HFFc6 (cell line): ENCODE data around the gene IL1RL1. TPM values are rescaled to one million over a fixed set of nuclear protein-coding genes. Genes with fewer than 3 reads are reported as not detected.
A peak's percentile ranks its signal among the peaks of the same experiment; 100 is the strongest.

Experiments
- DNase-seq: peaks from one replicate; pipeline ENCODE4 v3.0.0-alpha.2; 2018
- H3K27ac Mint-ChIP-seq: 2 replicates; pipeline ENCODE4 v1.8.0; 2020; ENCODE audit warnings: mild to moderate bottlenecking, mixed read lengths
- H3K27me3 Mint-ChIP-seq: 2 replicates; pipeline ENCODE4 v1.8.0; 2021; ENCODE audit warnings: mild to moderate bottlenecking, moderate library complexity, mixed read lengths; ENCODE audit not compliant: insufficient read depth
- H3K36me3 Mint-ChIP-seq: 2 replicates; pipeline ENCODE4 v1.8.0; 2021; ENCODE audit warnings: low read depth, mixed read lengths
- H3K4me1 Mint-ChIP-seq: 2 replicates; pipeline ENCODE4 v1.8.0; 2020; ENCODE audit warnings: low read depth, mixed read lengths
- H3K4me3 Mint-ChIP-seq: 2 replicates; pipeline ENCODE4 v1.8.0; 2020; ENCODE audit warnings: mild to moderate bottlenecking, moderate library complexity, mixed read lengths
- H3K9me3 Mint-ChIP-seq: 2 replicates; pipeline ENCODE4 v1.8.0; 2020; ENCODE audit warnings: mild to moderate bottlenecking, mixed read lengths
- total RNA-seq, 6 experiments: library from RNA; stranded (reverse); fragmentation: NEBNext Ultra II Directional; extraction: Animal tissue kit (Norgen Biotek cat#: 25700); gene quantifications; 2 replicates in 1 of 6; 3 replicates in 5 of 6; pipeline ENCODE4 v1.2.3, GENCODE V29; 2021
- TF ChIP-seq, protein P1 (sequence below): fragments of 200-600 bp; sonication (generic); IDR thresholded peaks from 2 replicates; pipeline ENCODE4 v1.5.0; 2021; ENCODE audit warnings: antibody characterized with exemption, mild to moderate bottlenecking

Gene IL1RL1
- total RNA-seq, 6 experiments from 2014 or later, result not detected

DNA sequence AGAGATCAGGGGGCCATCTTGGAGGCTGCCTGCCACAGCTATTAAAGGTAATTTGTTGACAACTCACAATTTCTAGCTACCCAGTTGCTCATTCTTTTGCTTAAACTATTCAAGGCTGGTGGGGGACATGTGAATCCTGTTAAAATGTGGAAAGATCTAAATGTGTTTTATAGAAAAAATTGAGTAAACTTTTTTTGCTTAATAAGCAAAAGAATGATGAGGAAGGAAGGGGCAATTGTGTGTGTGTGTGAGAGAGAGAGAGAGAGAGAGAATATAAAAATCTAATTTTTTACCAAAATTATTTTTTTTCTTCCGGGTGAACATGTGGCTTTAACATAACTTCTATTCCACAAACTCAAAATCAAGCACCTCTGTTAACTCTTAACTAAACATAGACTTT lies 5.2 kb upstream of the IL1RL1 start:
- peaks cover 14% of the 10 kb centered on the region for H3K27me3 Mint-ChIP-seq
- H3K9me3 Mint-ChIP-seq, result no peaks in the 10 kb centered on the region
- TF ChIP-seq, protein P1, sequence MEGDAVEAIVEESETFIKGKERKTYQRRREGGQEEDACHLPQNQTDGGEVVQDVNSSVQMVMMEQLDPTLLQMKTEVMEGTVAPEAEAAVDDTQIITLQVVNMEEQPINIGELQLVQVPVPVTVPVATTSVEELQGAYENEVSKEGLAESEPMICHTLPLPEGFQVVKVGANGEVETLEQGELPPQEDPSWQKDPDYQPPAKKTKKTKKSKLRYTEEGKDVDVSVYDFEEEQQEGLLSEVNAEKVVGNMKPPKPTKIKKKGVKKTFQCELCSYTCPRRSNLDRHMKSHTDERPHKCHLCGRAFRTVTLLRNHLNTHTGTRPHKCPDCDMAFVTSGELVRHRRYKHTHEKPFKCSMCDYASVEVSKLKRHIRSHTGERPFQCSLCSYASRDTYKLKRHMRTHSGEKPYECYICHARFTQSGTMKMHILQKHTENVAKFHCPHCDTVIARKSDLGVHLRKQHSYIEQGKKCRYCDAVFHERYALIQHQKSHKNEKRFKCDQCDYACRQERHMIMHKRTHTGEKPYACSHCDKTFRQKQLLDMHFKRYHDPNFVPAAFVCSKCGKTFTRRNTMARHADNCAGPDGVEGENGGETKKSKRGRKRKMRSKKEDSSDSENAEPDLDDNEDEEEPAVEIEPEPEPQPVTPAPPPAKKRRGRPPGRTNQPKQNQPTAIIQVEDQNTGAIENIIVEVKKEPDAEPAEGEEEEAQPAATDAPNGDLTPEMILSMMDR, result no peak
- no peak overlapping the region for H3K4me3 Mint-ChIP-seq
- no peak for DNase-seq
- H3K4me1 Mint-ChIP-seq, result no peaks in the 10 kb centered on the region
- H3K27ac Mint-ChIP-seq, result no peak overlapping the region
- H3K36me3 Mint-ChIP-seq, result no peaks in the 10 kb centered on the region

DNA sequence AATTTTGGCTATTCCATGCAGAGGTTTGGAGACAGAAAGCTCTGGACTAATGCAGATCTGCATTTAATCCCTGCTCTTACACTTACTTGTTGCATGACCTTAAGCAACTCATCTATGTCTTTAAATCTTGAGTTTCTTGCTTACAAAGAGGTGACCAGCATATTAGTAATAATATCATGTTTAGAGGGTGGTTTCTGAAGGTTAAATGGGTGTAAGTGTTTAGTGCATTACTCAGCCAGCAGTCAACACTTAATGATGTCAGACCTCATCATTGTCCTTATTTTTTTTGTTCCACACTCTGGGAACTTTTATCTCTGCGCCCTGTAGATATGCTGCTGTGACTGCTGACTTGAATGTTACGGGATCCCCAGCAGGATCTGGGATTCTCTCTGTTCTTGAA lies 1.7 kb downstream of the IL1RL1 start:
- no peaks in the 10 kb centered on the region for H3K36me3 Mint-ChIP-seq
- DNase-seq, result peak; percentile 27
- no peak overlapping the region for H3K27ac Mint-ChIP-seq
- TF ChIP-seq, protein P1, result no peak
- H3K27me3 Mint-ChIP-seq, result peaks cover 27% of the 10 kb centered on the region
- H3K4me3 Mint-ChIP-seq, result no peak overlapping the region
- H3K9me3 Mint-ChIP-seq, result no peaks in the 10 kb centered on the region
- peaks cover 16% of the 10 kb centered on the region for H3K4me1 Mint-ChIP-seq

DNA sequence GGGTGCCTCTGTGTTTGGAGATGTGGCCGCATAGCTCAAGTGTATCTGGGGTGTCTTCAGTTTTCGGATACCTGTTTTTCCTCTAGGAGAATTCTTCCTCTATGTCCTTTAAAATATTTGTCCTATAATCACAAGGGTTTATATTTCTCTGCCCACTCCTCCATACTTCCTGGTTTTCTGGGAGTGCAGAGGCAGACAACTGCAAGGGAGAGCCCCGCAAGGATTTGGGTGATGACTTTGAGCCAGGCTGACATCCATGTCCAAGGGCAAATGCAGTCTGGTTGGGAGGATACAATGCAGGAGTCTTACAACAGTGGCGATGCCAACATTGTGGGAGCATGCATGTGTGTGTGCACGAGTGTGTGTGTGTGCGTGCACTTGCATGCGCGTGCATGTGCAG lies 2.1 kb downstream of the IL1RL1 start:
- Mint-ChIP-seq H3K9me3 (no peaks in the 10 kb centered on the region), H3K27me3 (peaks cover 24% of the 10 kb centered on the region), H3K27ac (no peak overlapping the region), H3K4me1 (peaks cover 16% of the 10 kb centered on the region), H3K36me3 (no peaks in the 10 kb centered on the region), H3K4me3 (no peak overlapping the region)
- TF ChIP-seq, protein P1, result no peak
- no peak for DNase-seq

DNA sequence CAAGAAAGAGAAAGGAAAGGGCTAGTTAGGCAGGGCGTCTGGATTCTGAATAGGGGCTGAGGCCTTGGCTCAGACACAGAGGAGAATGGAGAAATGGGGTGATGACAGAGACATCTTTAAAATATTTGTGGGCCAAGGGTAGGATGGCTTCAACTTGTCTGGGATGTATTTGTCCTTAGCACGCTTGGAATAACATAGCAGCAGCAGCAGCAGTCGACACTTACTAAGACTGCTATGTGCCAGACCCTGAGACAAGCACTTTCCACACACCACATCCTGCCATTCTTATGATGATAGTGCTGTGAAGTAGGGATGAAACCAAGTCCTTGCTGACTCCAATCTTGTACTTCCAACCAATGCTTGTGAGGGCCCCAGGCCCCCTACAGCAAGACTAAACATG lies 2.6 kb downstream of the IL1RL1 start:
- no peaks in the 10 kb centered on the region for H3K9me3 Mint-ChIP-seq
- TF ChIP-seq, protein P1, result no peak
- no peak for DNase-seq

DNA sequence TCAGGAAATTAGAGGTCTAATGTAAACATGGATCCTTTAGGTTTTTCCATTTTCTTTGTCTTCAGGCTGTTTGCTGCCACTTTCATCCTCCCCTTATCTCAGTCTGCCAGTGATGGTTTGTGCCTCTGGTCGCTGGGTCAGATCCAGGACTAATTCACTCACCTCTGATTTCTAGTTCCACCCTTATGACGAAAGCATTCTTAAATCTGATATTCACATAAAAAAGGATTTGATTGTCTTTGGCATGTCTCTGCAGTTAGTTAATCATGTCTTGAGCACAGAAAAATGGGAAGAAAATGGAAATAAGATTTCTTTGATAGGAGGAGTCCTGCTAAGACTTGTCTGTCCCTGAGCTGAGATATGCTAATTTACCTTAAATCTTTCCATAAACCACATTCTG lies 4.6 kb downstream of the IL1RL1 start:
- DNase-seq, result no peak
- Mint-ChIP-seq H3K9me3 (no peaks in the 10 kb centered on the region), H3K27ac (no peak overlapping the region), H3K4me1 (peaks cover 16% of the 10 kb centered on the region), H3K36me3 (no peaks in the 10 kb centered on the region), H3K4me3 (no peak overlapping the region), H3K27me3 (peaks cover 19% of the 10 kb centered on the region)
- TF ChIP-seq, protein P1, result no peak

More for the DNA sequence above, 2.6 kb downstream of the IL1RL1 start:
- no peak overlapping the region for H3K27ac Mint-ChIP-seq
- H3K4me3 Mint-ChIP-seq, result no peak overlapping the region
- H3K27me3 Mint-ChIP-seq, result peaks cover 24% of the 10 kb centered on the region
- H3K4me1 Mint-ChIP-seq, result peaks cover 16% of the 10 kb centered on the region
- no peaks in the 10 kb centered on the region for H3K36me3 Mint-ChIP-seq

DNA sequence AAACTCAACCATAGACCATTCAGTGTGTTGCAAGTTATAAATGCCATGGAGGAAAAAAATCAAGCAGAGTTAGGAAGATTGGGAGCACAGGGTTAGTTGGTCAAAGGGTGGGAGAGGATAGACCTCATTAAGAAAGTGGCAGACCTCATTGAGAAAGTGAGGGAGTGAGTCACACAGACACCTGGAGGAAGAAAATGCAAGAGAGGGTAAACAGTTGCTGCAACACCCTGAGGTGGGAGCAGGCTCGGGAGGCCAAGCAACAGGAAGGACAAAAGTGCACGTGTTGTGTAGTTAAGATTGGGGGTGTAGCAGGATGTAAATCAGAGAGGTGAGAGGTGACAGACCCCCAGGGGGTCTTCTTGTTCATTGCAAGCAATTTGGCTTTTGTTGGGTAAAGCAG lies 6.4 kb downstream of the IL1RL1 start:
- TF ChIP-seq, protein P1, result no peak
- H3K27me3 Mint-ChIP-seq, result peaks cover 19% of the 10 kb centered on the region
- no peaks in the 10 kb centered on the region for H3K9me3 Mint-ChIP-seq
- peaks cover 10% of the 10 kb centered on the region for H3K4me1 Mint-ChIP-seq
- DNase-seq, result no peak
- no peak overlapping the region for H3K4me3 Mint-ChIP-seq
- no peak overlapping the region for H3K27ac Mint-ChIP-seq
- no peaks in the 10 kb centered on the region for H3K36me3 Mint-ChIP-seq
